A549 (cell line): ENCODE measurements around the gene DHRS3. TPM values are rescaled to one million over a fixed set of nuclear protein-coding genes. Genes with fewer than 3 reads are reported as not detected.

Source experiments
- ATAC-seq, 2 experiments: fragments of 200-7000 bp in 1 of 2; fragments of >200 bp in 1 of 2; cut with Nextera tagmentation in 1 of 2; cut with Tn5 transposase in 1 of 2; 3 replicates each; pipeline versions ENCODE4 v1.8.0 to v1.9.1; 2018 to 2020; ENCODE audit warnings: mild to moderate bottlenecking in 1 of 2, moderate library complexity in 1 of 2
- CTCF ChIA-PET: fragments of 300-600 bp; sonication (Branson Sonifier 250); formaldehyde crosslinking; extraction: SDS; loops from one replicate; lab custom pipeline; 2021; ENCODE audit warnings: antibody characterized with exemption, inconsistent platforms; lab: Yijun Ruan, JAX
- POLR2A ChIA-PET: fragments of 350-600 bp; formaldehyde crosslinking; extraction: SDS; loops from one replicate; lab custom pipeline; 2021; ENCODE audit warnings: antibody characterized with exemption, inconsistent platforms; lab: Yijun Ruan, JAX
- DNase-seq, 2 experiments: peaks; one replicate each; pipeline versions ENCODE4 v3.0.0 to v3.0.0-alpha.2; 2011 to 2016; ENCODE audit warnings: low read depth in 1 of 2, low spot score in 1 of 2
- FAIRE-seq: peaks from 2 replicates; lab custom pipeline; 2011; peaks lifted over from hg19 to GRCh38; lab: Jason Lieb, UNC
- H3K27ac ChIP-seq, 2 experiments: fragments of >200 bp; sonication (Bioruptor Twin); formaldehyde crosslinking; 3 replicates each; pipeline ENCODE4 v1.5.1; 2016 to 2017
- H3K4me1 ChIP-seq: fragments of >200 bp; sonication (Bioruptor Twin); formaldehyde crosslinking; 3 replicates; pipeline ENCODE4 v1.6.1; 2016
- H3K4me2 ChIP-seq: fragments of >200 bp; sonication (Bioruptor Twin); formaldehyde crosslinking; 3 replicates; pipeline ENCODE4 v1.6.1; 2016
- H3K4me3 ChIP-seq: fragments of >200 bp; sonication (Bioruptor Twin); formaldehyde crosslinking; 3 replicates; pipeline ENCODE4 v1.5.1; 2016
- H3K9me3 ChIP-seq: fragments of >200 bp; sonication (Bioruptor Twin); formaldehyde crosslinking; 3 replicates; pipeline ENCODE4 v1.6.1; 2016
- ATOH8 ChIP-seq: fragments of 250-450 bp; sonication (Bioruptor Pico); IDR thresholded peaks from 2 replicates; pipeline ENCODE4 v1.5.0; 2020; ENCODE audit warnings: low read depth, mild to moderate bottlenecking, moderate library complexity
- BCL3 ChIP-seq: fragments of >200 bp; sonication (Bioruptor Twin); formaldehyde crosslinking; IDR thresholded peaks from 3 replicates; pipeline ENCODE4 v1.6.1; 2016
- CBX8 ChIP-seq: fragments of 200-600 bp; sonication (generic); IDR thresholded peaks from 2 replicates; pipeline ENCODE4 v1.6.1; 2016
- CEBPB ChIP-seq, 2 experiments: fragments of >200 bp in 1 of 2; sonication (Bioruptor Twin) in 1 of 2; formaldehyde crosslinking in 1 of 2; IDR thresholded peaks; 2 replicates each; pipeline ENCODE4 v1.6.1; 2012 to 2016
- CHD2 ChIP-seq: fragments of 150-350 bp; IDR thresholded peaks from 2 replicates; pipeline ENCODE4 v1.6.1; 2014; ENCODE audit warnings: low read length; ENCODE audit not compliant: partially characterized antibody
- CTCF ChIP-seq: fragments of >200 bp; sonication (Bioruptor Twin); formaldehyde crosslinking; IDR thresholded peaks from 3 replicates; pipeline ENCODE4 v1.5.1; 2016
- EHF ChIP-seq: fragments of 250-450 bp; sonication (Bioruptor Pico); IDR thresholded peaks from 2 replicates; pipeline ENCODE4 v1.5.0; 2020; ENCODE audit warnings: mild to moderate bottlenecking
- EP300 ChIP-seq, 2 experiments: fragments of >200 bp; sonication (Bioruptor Twin); formaldehyde crosslinking; IDR thresholded peaks; 2 replicates in 1 of 2; 3 replicates in 1 of 2; pipeline ENCODE4 v1.6.1; 2016 to 2017
- ESRRA ChIP-seq: fragments of 150-350 bp; IDR thresholded peaks from 2 replicates; pipeline ENCODE4 v1.6.1; 2014; ENCODE audit warnings: mild to moderate bottlenecking, low read length, borderline replicate concordance
- HOXB13 ChIP-seq: fragments of 250-450 bp; sonication (Bioruptor Pico); IDR thresholded peaks from 2 replicates; pipeline ENCODE4 v1.5.0; 2020; ENCODE audit warnings: low read depth, mild to moderate bottlenecking, moderate library complexity
- HOXB5 ChIP-seq: fragments of 250-450 bp; sonication (Bioruptor Pico); IDR thresholded peaks from 2 replicates; pipeline ENCODE4 v1.5.0; 2020; ENCODE audit warnings: mild to moderate bottlenecking, moderate library complexity
- KDM1A ChIP-seq: fragments of 200-600 bp; sonication (generic); IDR thresholded peaks from 2 replicates; pipeline ENCODE4 v1.6.1; 2016; ENCODE audit warnings: low read depth, mild to moderate bottlenecking
- MAX ChIP-seq: IDR thresholded peaks from 2 replicates; pipeline ENCODE4 v1.6.1; 2012
- NFE2L2 ChIP-seq: fragments of 150-350 bp; conservative IDR thresholded peaks from 2 replicates; pipeline ENCODE4 v1.6.1; 2014; ENCODE audit warnings: low read length
- NPAS2 ChIP-seq: fragments of 250-450 bp; sonication (Bioruptor Pico); IDR thresholded peaks from 2 replicates; pipeline ENCODE4 v1.8.0; 2022; ENCODE audit warnings: mild to moderate bottlenecking, moderate library complexity, borderline replicate concordance
- POLR2A ChIP-seq: IDR thresholded peaks from 2 replicates; pipeline ENCODE4 v1.6.1; 2012; ENCODE audit warnings: mild to moderate bottlenecking, low read length
- POLR2AphosphoS2 ChIP-seq: conservative IDR thresholded peaks from 2 replicates; pipeline ENCODE4 v1.6.1; 2012; ENCODE audit warnings: low read length, improper control_type of control experiment, inconsistent platforms
- REST ChIP-seq: fragments of 200-600 bp; sonication (generic); IDR thresholded peaks from 2 replicates; pipeline ENCODE4 v1.6.1; 2016; ENCODE audit warnings: antibody characterized with exemption, mild to moderate bottlenecking, moderate library complexity
- SMC3 ChIP-seq: fragments of >200 bp; sonication (Bioruptor Twin); formaldehyde crosslinking; IDR thresholded peaks from 3 replicates; pipeline ENCODE4 v1.6.1; 2018; ENCODE audit warnings: inconsistent platforms
- SREBF2 ChIP-seq: fragments of 450-650 bp; IDR thresholded peaks from 2 replicates; pipeline ENCODE4 v1.6.1; 2014; ENCODE audit warnings: mild to moderate bottlenecking, moderate library complexity
- TFCP2L1 ChIP-seq: fragments of 250-450 bp; sonication (Bioruptor Pico); IDR thresholded peaks from 2 replicates; pipeline ENCODE4 v1.5.0; 2021; ENCODE audit warnings: mild to moderate bottlenecking
- ZC3H11A ChIP-seq: fragments of 450-650 bp; IDR thresholded peaks from 2 replicates; pipeline ENCODE4 v1.6.1; 2014; ENCODE audit warnings: antibody characterized with exemption, mild to moderate bottlenecking
- ZNF302 ChIP-seq: fragments of 250-450 bp; sonication (Bioruptor Pico); IDR thresholded peaks from 2 replicates; pipeline ENCODE4 v1.9.0; 2021; ENCODE audit warnings: inconsistent platforms, mild to moderate bottlenecking, moderate library complexity
- WGBS: methylation state at CpG from one replicate; pipeline ENCODE4 v1.1.6; 2017; ENCODE audit errors: missing lambda C conversion rate; 5-methylcytosine and 5-hydroxymethylcytosine counted together
- polyA plus RNA-seq, 4 experiments: library from polyadenylated mRNA; depleted of rRNA in 3 of 4; stranded (reverse); fragments of >200 nt; fragmentation: RNase III in 1 of 4; extraction: RNeasy Plus Mini Kit Qiagen cat#74134 plus additional on column Dnase treatment in 1 of 4; gene quantifications; 2 replicates in 3 of 4; 3 replicates in 1 of 4; pipeline ENCODE4 v1.2.3, GENCODE V29; 2011 to 2017

Gene DHRS3
- polyA plus RNA-seq, 2 of the 4 experiments (the other 2 are of a cell fraction), result 62.7 to 79.7 TPM

GRCh38 chr1:12644829-12645228, 26.8 kb upstream of the DHRS3 start:
- DNase-seq (no peak), ATAC-seq (no peak), FAIRE-seq (no peak)
- WGBS, result 71% methylated on average over 1 of the region's 2 CpGs
- TF ChIP-seq ZNF302 (CRISPR knock-in tag) (no peak), KDM1A (no peak), NFE2L2 (no peak), CBX8 (no peak), ATOH8 (CRISPR knock-in tag) (no peak), ZC3H11A (no peak)
- Histone ChIP-seq H3K27ac (no peak overlapping the region), H3K4me1 (no peaks in the 10 kb centered on the region), H3K4me2 (no peak overlapping the region), H3K9me3 (peaks cover 13% of the 10 kb centered on the region; the same call in 2 of the 3 replicates), H3K4me3 (no peak overlapping the region)
- ChIA-PET CTCF (interaction anchor here (1.2 to 1.4 kb wide), 2 partner anchors 14 to 330 kb away, joined by 4 to 5 read pairs; no protein-coding TSS in a partner anchor), POLR2A (no interaction called here)

- FAIRE-seq (no peak), DNase-seq (no peak), ATAC-seq (no peak)
- TF ChIP-seq POLR2A (no peak), TFCP2L1 (CRISPR knock-in tag) (no peak), NPAS2 (CRISPR knock-in tag) (no peak), NFE2L2 (no peak), HOXB13 (CRISPR knock-in tag) (no peak), MAX (no peak), CTCF (no peak)
- peaks cover 19% of the 10 kb centered on the region; the same call in 2 of the 3 replicates for H3K9me3 ChIP-seq
- no peak overlapping the region for H3K4me2 ChIP-seq
- ChIA-PET POLR2A (no interaction called here), CTCF (interaction anchor here (1.4 to 4.6 kb wide), 2 partner anchors 14 to 329 kb away, joined by 4 to 17 read pairs; no protein-coding TSS in a partner anchor)
- H3K27ac ChIP-seq, result no peak overlapping the region
- H3K4me3 ChIP-seq, result no peak overlapping the region
- no peaks in the 10 kb centered on the region for H3K4me1 ChIP-seq
- WGBS, result 71% methylated on average over 1 of the region's 2 CpGs
Measured at GRCh38 chr1:12644237-12644636, 26.2 kb upstream of the DHRS3 start.

GRCh38 chr1:12643785-12644184, 25.8 kb upstream of the DHRS3 start, which contains the start of gene AADACL4:
TSS of gene AADACL4 (plus strand) at chr1:12644085. CDS start at chr1:12644547, 462 bp downstream.
- Histone ChIP-seq H3K4me2 (no peak within 1 kb of the TSS), H3K4me1 (no peaks in the 10 kb centered on the region), H3K9me3 (peaks cover 22% of the 10 kb centered on the region; the same call in 2 of the 3 replicates), H3K27ac (no peak within 1 kb of the TSS), H3K4me3 (no peak within 1 kb of the TSS)
- CTCF ChIA-PET, result interaction anchor here (1.4 to 4.6 kb wide), 2 partner anchors 15 to 329 kb away, joined by 4 to 17 read pairs; no protein-coding TSS in a partner anchor
- ATAC-seq (no peak), FAIRE-seq (no peak), DNase-seq (no peak)
- POLR2A ChIA-PET, result no interaction called here
- WGBS, result 77% methylated on average over 7 of the region's 7 CpGs
- TF ChIP-seq SREBF2 (no peak), POLR2A (no peak), BCL3 (no peak), SMC3 (no peak), EHF (CRISPR knock-in tag) (no peak), ATOH8 (CRISPR knock-in tag) (no peak), CBX8 (no peak), CTCF (no peak), ESRRA (no peak), POLR2AphosphoS2 (no peak), CHD2 (no peak), EP300 (IDR thresholded peaks at IDR 0.05) (no peak), CEBPB (IDR thresholded peaks at IDR 0.05) (no peak), REST (no peak), HOXB5 (CRISPR knock-in tag) (no peak)
